ENCODE data around the gene MYPOP. TPM values are rescaled to one million over a fixed set of nuclear protein-coding genes. Genes with fewer than 3 reads are reported as not detected.

Gene MYPOP
- total and polyA plus RNA-seq, 9 of the 15 experiments (the other 6 are each of a cell fraction or from before 2014, with no cell fraction given), result 0.32 to 7.6 (median 1.6) TPM

DNA sequence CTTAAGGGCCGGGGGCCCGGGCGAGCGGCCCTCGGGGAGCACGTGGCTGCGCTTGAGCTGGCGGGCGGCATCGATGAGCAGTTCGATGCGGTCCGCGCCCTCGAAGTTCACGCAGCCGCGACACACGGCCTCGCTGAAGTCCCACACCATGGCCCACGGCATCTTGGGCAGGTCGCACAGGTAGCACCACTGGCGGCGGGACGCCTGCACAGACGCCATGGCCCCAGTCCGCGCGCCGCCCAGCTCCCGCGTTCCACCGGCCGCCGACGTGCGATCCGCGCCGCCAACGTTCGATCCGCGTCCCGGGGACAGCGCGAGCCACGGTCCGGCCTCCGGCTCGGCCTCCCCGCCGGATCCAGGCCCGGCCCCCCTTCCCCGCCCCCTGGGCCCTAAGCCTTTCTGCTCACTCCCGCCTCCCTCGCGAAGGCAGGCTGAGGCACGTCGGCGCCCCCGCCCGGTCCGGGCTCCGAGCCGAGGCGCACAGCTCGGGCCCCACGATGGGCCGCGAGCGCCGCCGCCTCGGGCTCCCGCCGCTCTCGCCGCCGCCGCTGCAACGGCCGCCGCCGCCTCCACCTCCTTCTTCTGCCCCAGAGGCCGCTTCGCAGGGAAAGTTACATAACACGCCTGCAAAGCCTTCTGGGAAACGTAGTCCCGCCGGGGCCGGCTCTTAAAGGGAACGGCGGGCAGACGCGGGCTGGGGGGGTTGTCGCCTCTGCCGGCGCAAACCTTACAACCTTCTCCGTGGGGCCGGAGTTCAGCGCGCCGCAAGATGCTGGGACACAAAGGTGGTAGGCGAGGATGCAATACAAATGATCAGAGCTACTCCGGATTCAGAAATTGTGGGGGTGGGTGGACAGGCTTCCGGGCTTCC, 16.6 kb downstream of the MYPOP start, which contains the start of gene IRF2BP1 (continued):
- TF ChIP-seq, protein P1, sequence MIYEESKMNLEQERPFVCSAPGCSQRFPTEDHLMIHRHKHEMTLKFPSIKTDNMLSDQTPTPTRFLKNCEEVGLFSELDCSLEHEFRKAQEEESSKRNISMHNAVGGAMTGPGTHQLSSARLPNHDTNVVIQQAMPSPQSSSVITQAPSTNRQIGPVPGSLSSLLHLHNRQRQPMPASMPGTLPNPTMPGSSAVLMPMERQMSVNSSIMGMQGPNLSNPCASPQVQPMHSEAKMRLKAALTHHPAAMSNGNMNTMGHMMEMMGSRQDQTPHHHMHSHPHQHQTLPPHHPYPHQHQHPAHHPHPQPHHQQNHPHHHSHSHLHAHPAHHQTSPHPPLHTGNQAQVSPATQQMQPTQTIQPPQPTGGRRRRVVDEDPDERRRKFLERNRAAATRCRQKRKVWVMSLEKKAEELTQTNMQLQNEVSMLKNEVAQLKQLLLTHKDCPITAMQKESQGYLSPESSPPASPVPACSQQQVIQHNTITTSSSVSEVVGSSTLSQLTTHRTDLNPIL (CRISPR knock-in tag; IDR thresholded peaks at IDR 0.05), result no peak
- TF ChIP-seq, protein P2, sequence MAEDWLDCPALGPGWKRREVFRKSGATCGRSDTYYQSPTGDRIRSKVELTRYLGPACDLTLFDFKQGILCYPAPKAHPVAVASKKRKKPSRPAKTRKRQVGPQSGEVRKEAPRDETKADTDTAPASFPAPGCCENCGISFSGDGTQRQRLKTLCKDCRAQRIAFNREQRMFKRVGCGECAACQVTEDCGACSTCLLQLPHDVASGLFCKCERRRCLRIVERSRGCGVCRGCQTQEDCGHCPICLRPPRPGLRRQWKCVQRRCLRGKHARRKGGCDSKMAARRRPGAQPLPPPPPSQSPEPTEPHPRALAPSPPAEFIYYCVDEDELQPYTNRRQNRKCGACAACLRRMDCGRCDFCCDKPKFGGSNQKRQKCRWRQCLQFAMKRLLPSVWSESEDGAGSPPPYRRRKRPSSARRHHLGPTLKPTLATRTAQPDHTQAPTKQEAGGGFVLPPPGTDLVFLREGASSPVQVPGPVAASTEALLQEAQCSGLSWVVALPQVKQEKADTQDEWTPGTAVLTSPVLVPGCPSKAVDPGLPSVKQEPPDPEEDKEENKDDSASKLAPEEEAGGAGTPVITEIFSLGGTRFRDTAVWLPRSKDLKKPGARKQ (CRISPR knock-in tag; IDR thresholded peaks at IDR 0.05), result no peak
- no peak for TF ChIP-seq MED1 (CRISPR knock-in tag; IDR thresholded peaks at IDR 0.05; ENCODE audit: borderline replicate concordance)
- TF ChIP-seq, protein P3, sequence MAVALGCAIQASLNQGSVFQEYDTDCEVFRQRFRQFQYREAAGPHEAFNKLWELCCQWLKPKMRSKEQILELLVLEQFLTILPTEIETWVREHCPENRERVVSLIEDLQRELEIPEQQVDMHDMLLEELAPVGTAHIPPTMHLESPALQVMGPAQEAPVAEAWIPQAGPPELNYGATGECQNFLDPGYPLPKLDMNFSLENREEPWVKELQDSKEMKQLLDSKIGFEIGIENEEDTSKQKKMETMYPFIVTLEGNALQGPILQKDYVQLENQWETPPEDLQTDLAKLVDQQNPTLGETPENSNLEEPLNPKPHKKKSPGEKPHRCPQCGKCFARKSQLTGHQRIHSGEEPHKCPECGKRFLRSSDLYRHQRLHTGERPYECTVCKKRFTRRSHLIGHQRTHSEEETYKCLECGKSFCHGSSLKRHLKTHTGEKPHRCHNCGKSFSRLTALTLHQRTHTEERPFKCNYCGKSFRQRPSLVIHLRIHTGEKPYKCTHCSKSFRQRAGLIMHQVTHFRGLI (CRISPR knock-in tag; IDR thresholded peaks at IDR 0.05), result no peak
- TF ChIP-seq ZNF511 (CRISPR knock-in tag; IDR thresholded peaks at IDR 0.05), result 0 out of 2 replicates have a peak, but pooled peaks have one; percentile 37
- no peak for TF ChIP-seq RBBP5 (IDR thresholded peaks at IDR 0.05; ENCODE audit: borderline replicate concordance, insufficient read depth, low read length, poor library complexity, severe bottlenecking)
- 0 out of 2 replicates have a peak, but pooled peaks have one; percentile 30 for TF ChIP-seq ARID4B (CRISPR knock-in tag; IDR thresholded peaks at IDR 0.05)
- TF ChIP-seq E2F3 (CRISPR knock-in tag; IDR thresholded peaks at IDR 0.05), result 0 out of 2 replicates have a peak, but pooled peaks have one; percentile 46
- TF ChIP-seq ZBTB49 (CRISPR knock-in tag; IDR thresholded peaks at IDR 0.05; ENCODE audit: borderline replicate concordance), result no peak
- TF ChIP-seq HLTF (IDR thresholded peaks at IDR 0.05), result no peak
- TF ChIP-seq RFX5 (IDR thresholded peaks at IDR 0.05; ENCODE audit: low read depth, low read length), result no peak
- no peak for TF ChIP-seq GTF2F1 (IDR thresholded peaks at IDR 0.05; ENCODE audit: low read depth, low read length)
